ENCODE measurements around the gene AP1M1.

Gene AP1M1

GRCh38 chr19:16285769-16286498 lies 88.2 kb downstream of the AP1M1 start:
- H3K27ac ChIP-seq, result no peak overlapping the region
- ChIA-PET POLR2A (ENCODE audit: low non-redundant PET) (no interaction called here), CTCF (no interaction called here)

GRCh38 chr19:16288544-16288943 lies 90.8 kb downstream of the AP1M1 start:
- no peak overlapping the region for H3K27ac ChIP-seq
- no peak for TF ChIP-seq CTCF (conservative IDR thresholded peaks at IDR 0.05; ENCODE audit: low read depth)
- DNase-seq (ENCODE audit: low spot score), result no peak
- ChIA-PET CTCF (no interaction called here), POLR2A (ENCODE audit: low non-redundant PET) (no interaction called here)

More at GRCh38 chr19:16285769-16286498, 88.2 kb downstream of the AP1M1 start:
- TF ChIP-seq CTCF (conservative IDR thresholded peaks at IDR 0.05; ENCODE audit: low read depth), result no peak
- no peak for DNase-seq (ENCODE audit: low spot score)

GRCh38 chr19:16289594-16289993 lies 91.9 kb downstream of the AP1M1 start:
- ChIA-PET CTCF (no interaction called here), POLR2A (ENCODE audit: low non-redundant PET) (no interaction called here)
- no peak for DNase-seq (ENCODE audit: low spot score)

GRCh38 chr19:16290692-16291091 lies 93.0 kb downstream of the AP1M1 start:
- no peak for TF ChIP-seq CTCF (conservative IDR thresholded peaks at IDR 0.05; ENCODE audit: low read depth)
- ChIA-PET POLR2A (ENCODE audit: low non-redundant PET) (no interaction called here), CTCF (no interaction called here)
- H3K27ac ChIP-seq, result no peak overlapping the region
- no peak for DNase-seq (ENCODE audit: low spot score)

More at GRCh38 chr19:16289594-16289993, 91.9 kb downstream of the AP1M1 start:
- H3K27ac ChIP-seq, result no peak overlapping the region
- TF ChIP-seq CTCF (conservative IDR thresholded peaks at IDR 0.05; ENCODE audit: low read depth), result no peak

- ChIA-PET CTCF (interaction anchor here (0.6 to 0.7 kb wide), 4 partner anchors 32 to 284 kb away, joined by 3 to 4 read pairs (median 4); no protein-coding TSS in a partner anchor), POLR2A (ENCODE audit: low non-redundant PET) (no interaction called here)
- peak overlapping the region; percentile 78 for H3K27ac ChIP-seq
- TF ChIP-seq CTCF (conservative IDR thresholded peaks at IDR 0.05; ENCODE audit: low read depth), result no peak
- DNase-seq (ENCODE audit: low spot score), result peak; percentile 35
Observed at GRCh38 chr19:16293118-16294091, 95.7 kb downstream of the AP1M1 start.

GRCh38 chr19:16295057-16295456 lies 97.3 kb downstream of the AP1M1 start:
- POLR2A ChIA-PET (ENCODE audit: low non-redundant PET), result no interaction called here
- TF ChIP-seq CTCF (conservative IDR thresholded peaks at IDR 0.05; ENCODE audit: low read depth), result no peak
- H3K27ac ChIP-seq, result no peak overlapping the region
- CTCF ChIA-PET, result interaction anchor here (0.6 kb wide), 1 partner anchor 34 kb away, joined by 3 read pairs; no protein-coding TSS in a partner anchor
- DNase-seq (ENCODE audit: low spot score), result no peak

Data from RWPE1 (cell line).